IPS-18c (cell line): ENCODE data around the gene DYDC1.

Source experiments
- H3K4me3 ChIP-seq: 2 replicates; pipeline ENCODE4 v1.7.0; 2013; ENCODE audit warnings: low read depth, mild to moderate bottlenecking, low read length, moderate library complexity; ENCODE audit not compliant: insufficient read depth
- H3K9me3 ChIP-seq: one replicate; pipeline ENCODE4 v1.6.1; 2013; ENCODE audit warnings: mild to moderate bottlenecking, low read length, moderate library complexity; ENCODE audit not compliant: control insufficient read depth, insufficient read depth

The DYDC1 gene

DNA sequence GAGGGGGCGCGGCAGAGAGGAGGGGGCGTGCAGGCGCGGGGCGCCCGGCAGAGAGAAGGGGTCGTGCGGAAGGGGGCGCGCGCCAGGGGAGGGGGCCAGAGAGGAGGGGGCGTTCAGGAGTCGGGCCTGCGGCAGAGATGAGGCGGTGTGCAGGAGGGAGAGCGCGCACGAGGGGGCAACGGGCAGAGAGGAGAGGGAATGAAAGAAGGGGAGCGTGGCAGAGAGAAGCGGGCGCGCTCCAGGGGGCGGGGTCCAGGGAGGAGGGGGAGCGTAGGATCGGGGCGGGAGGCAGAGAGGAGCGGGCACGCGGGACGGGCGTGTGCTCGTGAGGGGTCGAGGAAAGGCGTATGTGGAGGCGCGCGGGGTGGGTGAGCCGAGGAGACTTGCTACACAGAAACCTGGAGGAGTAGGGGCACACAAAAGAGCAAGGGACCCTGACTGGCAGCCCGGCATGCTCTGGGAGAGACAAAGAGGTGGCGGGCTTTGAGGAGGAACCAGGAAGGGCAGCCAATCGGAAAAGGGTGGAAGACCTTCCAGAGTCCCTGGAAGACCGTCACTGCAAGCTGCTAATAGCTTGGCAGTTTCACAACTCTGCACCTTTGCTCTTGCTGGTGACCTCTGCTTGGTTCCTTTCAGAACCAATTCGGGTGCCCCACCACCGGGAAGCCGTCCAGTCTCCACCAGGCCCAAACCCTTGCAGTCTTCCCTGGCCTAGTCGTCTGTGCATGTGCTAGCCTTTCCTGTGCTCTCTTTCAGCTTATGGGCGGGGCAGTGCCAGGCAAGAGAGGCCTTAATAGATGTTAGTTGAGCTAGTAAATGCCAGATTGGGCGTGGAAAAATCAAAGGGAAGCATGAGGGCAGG, 665 bp upstream of the DYDC1 start:
- H3K4me3 ChIP-seq, result peak overlapping the region; percentile 46
- H3K9me3 ChIP-seq, result no peaks in the 10 kb centered on the region

DNA sequence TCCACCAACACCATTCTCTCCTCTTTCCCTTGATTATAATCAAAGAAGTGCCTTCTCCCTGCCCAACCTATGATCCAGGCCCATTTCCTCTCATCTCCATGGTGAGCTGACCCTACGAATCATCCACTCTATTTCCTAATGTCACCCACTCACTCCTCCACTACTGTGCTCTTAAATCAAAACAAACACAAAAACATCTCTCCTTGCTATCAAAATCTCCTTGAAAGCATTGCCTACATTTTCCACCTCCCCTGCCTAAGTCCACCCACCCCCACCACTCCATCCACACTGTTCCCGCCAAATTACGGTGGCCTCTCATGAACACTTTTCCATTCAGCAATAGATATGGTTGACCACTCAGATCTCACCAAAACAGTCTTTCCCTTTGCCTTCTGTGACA, 5.3 kb downstream of the DYDC1 start:
- no peak overlapping the region for H3K4me3 ChIP-seq
- no peaks in the 10 kb centered on the region for H3K9me3 ChIP-seq

GRCh38 chr10:80350251-80350650, 6.3 kb downstream of the DYDC1 start:
- Histone ChIP-seq H3K9me3 (no peaks in the 10 kb centered on the region), H3K4me3 (no peak overlapping the region)

- H3K4me3 ChIP-seq, result no peak overlapping the region
Observed at GRCh38 chr10:80344912-80345311, 11.6 kb downstream of the DYDC1 start.

GRCh38 chr10:80344276-80344675, 12.3 kb downstream of the DYDC1 start:
- no peaks in the 10 kb centered on the region for H3K9me3 ChIP-seq
- no peak overlapping the region for H3K4me3 ChIP-seq

More at GRCh38 chr10:80344912-80345311, 11.6 kb downstream of the DYDC1 start:
- no peaks in the 10 kb centered on the region for H3K9me3 ChIP-seq

DNA sequence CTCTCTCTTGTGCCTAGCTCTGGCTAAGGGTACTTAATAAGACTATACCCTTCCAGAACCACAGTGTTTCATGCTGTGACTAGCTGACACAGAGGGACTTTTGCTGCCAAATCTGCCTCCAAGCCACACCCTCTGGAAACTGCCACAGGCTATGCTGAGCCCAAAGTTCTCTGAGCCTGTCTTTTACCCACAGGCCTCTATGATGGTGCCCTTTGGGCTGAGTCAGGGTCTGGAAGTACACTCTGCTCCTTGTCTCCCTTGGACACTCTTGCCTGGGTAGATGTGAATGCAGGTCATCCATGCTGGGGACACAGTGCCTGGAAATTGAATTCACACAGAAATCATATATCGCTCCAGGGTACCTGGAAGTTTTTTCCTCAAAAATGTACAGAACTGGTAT, 22.6 kb downstream of the DYDC1 start:
- peaks cover 2% of the 10 kb centered on the region for H3K9me3 ChIP-seq
- H3K4me3 ChIP-seq, result no peak overlapping the region

DNA sequence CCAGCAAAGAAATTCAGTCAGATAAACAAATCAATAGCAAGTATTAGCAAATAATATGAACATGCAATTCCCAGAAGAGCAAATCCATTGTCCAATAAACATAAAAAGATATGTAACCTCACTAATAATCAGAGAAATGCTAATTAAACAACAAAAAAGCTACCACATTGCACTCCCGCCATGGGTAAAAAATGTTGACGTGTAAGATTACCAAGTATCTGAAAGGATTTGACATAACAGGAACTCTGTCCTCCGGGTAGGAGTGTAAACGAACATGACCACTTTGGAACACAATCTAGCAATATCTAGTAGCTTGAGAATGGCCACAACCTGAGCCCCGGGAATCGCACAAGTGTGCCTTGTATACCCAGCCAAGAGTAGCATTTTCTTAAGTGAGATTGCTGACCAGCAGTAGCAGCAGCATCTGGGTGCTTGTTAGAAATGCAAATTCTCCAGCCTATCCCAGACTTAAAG, 31.6 kb downstream of the DYDC1 start:
- H3K4me3 ChIP-seq, result no peak overlapping the region
- H3K9me3 ChIP-seq, result no peaks in the 10 kb centered on the region

GRCh38 chr10:80324086-80324485, 32.5 kb downstream of the DYDC1 start:
- no peaks in the 10 kb centered on the region for H3K9me3 ChIP-seq
- no peak overlapping the region for H3K4me3 ChIP-seq

DNA sequence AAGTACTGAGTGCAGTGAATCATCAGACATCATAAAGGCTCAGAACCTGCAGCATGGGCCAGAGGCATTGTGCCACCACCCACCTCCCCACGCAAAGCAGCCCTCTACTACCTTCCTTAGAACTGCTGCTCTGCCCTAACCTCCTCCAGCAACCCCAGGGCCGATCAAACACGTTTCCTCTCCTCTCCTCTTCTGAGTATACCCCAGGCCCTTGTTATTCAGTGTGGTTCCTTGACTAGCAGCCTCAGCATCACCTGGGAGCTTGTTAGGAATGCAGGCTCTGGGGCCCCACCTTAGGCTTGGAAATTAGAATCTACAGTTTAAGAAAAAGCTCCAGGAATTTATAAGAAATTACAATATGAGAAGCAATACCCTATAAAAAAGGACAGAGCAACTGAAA, 33.2 kb downstream of the DYDC1 start:
- Histone ChIP-seq H3K9me3 (no peaks in the 10 kb centered on the region), H3K4me3 (no peak overlapping the region)

GRCh38 chr10:80322711-80323110, 33.8 kb downstream of the DYDC1 start:
- Histone ChIP-seq H3K4me3 (no peak overlapping the region), H3K9me3 (no peaks in the 10 kb centered on the region)

DNA sequence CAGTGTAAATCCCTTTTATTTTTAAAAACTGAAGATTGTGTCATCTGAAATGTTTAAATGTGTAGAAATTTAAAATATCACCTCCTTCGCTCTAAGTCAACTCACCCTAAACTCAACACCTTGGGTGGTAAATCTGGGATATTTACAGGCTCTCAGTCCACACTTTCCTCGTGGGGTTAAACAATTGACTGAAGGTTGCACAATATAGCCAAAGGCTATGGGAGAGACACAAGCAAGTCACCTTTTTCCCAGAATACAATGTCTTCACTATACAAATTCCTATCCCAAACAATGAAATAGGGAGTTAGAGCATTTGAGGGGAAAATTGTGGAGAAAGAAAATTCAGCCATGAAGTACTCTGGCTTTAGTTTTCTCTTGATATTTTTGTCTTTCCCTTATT, 34.4 kb downstream of the DYDC1 start:
- H3K9me3 ChIP-seq, result no peaks in the 10 kb centered on the region
- H3K4me3 ChIP-seq, result no peak overlapping the region

DNA sequence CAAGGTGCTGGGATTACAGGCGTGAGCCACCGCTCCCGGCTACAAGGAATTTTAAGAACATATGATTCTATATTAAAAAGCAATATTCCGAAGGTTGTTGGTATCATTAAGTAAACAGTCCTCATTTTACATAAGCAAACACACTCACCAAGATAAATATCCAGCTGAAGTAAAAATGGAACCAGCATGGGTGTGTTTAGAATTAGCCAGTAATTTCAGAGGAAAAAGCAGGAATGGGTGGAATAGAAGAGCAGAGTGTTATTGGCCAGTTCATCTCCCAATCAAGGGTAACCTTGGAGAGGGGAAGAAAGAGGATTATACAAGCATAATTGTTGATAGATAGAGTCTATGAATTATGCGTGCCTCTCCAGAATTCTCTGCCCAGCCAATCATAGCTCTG, 35.4 kb downstream of the DYDC1 start:
- Histone ChIP-seq H3K4me3 (no peak overlapping the region), H3K9me3 (no peaks in the 10 kb centered on the region)

DNA sequence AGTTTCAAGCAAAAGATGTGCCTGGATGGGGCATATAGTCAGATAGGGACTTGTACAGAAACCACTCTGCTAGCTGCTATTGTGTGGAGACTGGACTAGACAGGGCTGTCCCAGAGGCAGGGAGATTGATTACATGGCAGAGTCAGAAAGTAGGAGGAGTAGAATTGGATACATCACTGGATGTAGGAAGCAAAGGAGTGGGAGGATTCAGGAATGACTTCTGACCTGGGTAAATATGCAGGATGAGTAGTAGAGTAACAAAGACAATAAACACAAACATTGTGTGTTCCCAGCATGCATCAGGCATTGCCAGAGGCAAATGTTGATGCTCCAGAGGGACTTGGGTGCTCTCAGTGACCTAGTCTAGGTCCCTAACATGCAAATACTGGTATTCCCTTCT, 36.2 kb downstream of the DYDC1 start:
- Histone ChIP-seq H3K9me3 (no peaks in the 10 kb centered on the region), H3K4me3 (no peak overlapping the region)

DNA sequence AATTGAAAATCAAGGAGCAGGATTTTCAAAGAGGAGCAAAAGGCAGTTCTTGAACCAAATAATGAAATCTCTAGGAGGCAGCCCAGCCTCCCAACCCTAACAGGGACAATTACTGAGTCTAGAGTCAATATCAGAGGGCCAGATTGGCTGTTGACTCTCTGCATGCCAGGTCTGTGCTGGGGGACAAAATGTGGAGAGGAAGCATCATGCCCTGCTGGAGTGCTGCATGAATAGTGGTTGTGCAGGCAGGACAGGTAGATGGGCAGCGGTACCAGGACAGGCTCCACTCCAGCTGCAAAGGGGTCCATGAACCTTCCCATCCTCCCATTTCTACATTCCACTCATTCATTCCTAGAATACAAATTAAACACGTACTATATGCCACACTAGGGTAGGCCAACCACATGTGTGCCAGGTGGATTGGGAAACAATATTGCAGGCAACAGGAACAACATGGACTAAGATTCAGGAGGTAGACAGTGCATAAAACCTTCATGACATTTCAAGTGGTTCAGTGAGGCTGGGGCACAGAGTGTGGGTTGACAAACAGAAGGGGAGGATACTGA, 36.7 kb downstream of the DYDC1 start:
- no peak overlapping the region for H3K4me3 ChIP-seq
- no peaks in the 10 kb centered on the region for H3K9me3 ChIP-seq

- H3K9me3 ChIP-seq, result no peaks in the 10 kb centered on the region
- H3K4me3 ChIP-seq, result no peak overlapping the region
Observed at GRCh38 chr10:80319318-80319717, 37.2 kb downstream of the DYDC1 start.

DNA sequence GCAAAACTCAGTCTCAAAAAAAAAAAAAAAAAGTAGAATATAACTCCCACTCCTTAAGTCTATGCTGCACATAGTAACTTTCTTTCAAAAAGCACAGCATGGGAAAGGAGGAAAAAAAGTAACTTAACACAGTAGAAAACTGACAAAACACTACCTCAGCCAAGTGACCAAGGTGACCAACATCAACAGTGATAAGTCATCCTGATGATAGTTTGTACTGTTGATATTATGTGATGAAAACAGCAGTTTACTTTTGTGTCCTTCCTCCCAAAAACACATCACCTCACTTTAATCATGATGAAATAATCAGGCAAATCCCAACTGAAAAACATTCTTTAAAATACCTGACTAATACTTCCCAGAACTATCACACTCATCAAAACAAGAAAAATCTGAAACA, 37.8 kb downstream of the DYDC1 start:
- Histone ChIP-seq H3K4me3 (no peak overlapping the region), H3K9me3 (no peaks in the 10 kb centered on the region)

DNA sequence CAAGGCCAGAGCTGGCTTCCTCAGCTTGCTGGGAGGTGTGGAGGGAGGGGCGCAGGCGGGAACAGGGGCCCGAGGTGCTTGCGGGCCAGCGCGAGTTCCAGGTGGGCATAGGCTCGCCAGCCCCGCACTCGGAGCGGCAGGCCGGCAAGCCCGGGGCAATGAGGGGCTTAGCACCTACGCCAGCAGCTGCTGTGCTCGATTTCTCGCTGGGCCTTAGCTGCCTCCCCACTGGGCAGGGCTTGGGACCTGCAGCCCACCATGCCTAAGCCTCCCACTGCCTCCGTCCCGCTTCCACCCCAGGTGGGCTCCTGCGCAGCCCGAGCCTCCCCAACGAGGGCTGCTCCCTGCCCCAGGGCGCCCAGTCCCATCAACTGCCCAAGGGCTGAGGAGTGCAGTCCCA, 41.2 kb downstream of the DYDC1 start:
- H3K9me3 ChIP-seq, result no peaks in the 10 kb centered on the region
- no peak overlapping the region for H3K4me3 ChIP-seq

DNA sequence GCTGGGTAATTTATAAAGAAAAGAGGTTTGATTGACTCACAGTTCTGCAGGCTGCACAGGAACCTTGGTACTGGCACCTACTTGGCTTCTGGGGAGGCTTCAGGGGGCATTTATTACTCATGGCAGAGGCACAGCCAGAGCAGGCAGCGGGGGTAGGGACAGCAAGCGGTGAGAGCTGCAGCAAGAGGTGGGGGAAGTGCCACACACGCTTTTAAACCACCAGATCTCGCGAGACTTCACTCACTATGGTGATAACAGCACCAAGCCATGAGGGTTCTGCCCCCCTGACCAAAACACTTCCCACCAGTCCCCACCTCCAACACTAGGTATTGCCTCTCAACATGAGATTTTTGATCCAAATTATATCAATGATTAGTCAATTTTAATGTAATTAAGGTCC, 43.0 kb downstream of the DYDC1 start:
- no peak overlapping the region for H3K4me3 ChIP-seq

More for the DNA sequence above, 43.0 kb downstream of the DYDC1 start:
- H3K9me3 ChIP-seq, result no peaks in the 10 kb centered on the region
